ENCODE measurements around the gene LCN10.

The LCN10 gene

DNA sequence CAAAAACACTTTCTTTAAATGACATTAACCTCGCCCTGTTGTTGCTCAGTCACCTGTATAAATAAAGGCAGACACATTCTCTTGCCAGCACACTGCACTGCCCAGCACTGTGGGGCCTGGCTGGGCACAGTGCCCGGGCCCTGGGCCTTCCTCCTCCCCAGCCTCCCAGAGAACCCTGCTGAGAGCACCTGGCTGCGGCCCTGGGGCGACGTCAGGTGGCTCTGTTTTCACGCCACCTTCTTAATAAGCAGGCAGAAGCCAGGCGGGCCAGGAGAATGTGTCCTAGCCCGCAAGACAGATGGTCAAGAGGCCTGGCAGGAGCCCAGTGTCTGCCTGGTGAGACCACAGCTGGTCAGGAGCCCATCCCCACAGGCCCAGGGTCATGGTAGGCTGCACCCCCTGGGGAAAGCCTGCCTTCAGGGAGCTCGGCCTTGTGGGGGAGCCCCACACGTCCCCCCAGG lies 47.3 kb downstream of the LCN10 start:
- TF ChIP-seq, protein P1, sequence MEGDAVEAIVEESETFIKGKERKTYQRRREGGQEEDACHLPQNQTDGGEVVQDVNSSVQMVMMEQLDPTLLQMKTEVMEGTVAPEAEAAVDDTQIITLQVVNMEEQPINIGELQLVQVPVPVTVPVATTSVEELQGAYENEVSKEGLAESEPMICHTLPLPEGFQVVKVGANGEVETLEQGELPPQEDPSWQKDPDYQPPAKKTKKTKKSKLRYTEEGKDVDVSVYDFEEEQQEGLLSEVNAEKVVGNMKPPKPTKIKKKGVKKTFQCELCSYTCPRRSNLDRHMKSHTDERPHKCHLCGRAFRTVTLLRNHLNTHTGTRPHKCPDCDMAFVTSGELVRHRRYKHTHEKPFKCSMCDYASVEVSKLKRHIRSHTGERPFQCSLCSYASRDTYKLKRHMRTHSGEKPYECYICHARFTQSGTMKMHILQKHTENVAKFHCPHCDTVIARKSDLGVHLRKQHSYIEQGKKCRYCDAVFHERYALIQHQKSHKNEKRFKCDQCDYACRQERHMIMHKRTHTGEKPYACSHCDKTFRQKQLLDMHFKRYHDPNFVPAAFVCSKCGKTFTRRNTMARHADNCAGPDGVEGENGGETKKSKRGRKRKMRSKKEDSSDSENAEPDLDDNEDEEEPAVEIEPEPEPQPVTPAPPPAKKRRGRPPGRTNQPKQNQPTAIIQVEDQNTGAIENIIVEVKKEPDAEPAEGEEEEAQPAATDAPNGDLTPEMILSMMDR (IDR thresholded peaks at IDR 0.05; ENCODE audit: low read depth, low read length) = no peak
- H3K4me3 ChIP-seq (replicated peaks in 1 of 2; ENCODE audit: low read depth in 2 of 2, low read length in 2 of 2) = no peak overlapping the region
- no peak for DNase-seq (ENCODE audit: low read depth in 2 of 2)

- H3K4me3 ChIP-seq (replicated peaks in 1 of 2; ENCODE audit: low read depth in 2 of 2, low read length in 2 of 2) = no peak overlapping the region
- no peak for DNase-seq (ENCODE audit: low read depth in 2 of 2)
- TF ChIP-seq, protein P1 (IDR thresholded peaks at IDR 0.05; ENCODE audit: low read depth, low read length) = no peak
Observed at GRCh38 chr9:136694872-136695247, 47.9 kb downstream of the LCN10 start.

- H3K4me3 ChIP-seq (replicated peaks in 1 of 2; ENCODE audit: low read depth in 2 of 2, low read length in 2 of 2) = no peak overlapping the region
- TF ChIP-seq, protein P1 (IDR thresholded peaks at IDR 0.05; ENCODE audit: low read depth, low read length) = peak; percentile 89
- peak; percentile 52 to 56 for DNase-seq (ENCODE audit: low read depth in 2 of 2)
Observed at GRCh38 chr9:136694163-136694871, 48.4 kb downstream of the LCN10 start.

DNA sequence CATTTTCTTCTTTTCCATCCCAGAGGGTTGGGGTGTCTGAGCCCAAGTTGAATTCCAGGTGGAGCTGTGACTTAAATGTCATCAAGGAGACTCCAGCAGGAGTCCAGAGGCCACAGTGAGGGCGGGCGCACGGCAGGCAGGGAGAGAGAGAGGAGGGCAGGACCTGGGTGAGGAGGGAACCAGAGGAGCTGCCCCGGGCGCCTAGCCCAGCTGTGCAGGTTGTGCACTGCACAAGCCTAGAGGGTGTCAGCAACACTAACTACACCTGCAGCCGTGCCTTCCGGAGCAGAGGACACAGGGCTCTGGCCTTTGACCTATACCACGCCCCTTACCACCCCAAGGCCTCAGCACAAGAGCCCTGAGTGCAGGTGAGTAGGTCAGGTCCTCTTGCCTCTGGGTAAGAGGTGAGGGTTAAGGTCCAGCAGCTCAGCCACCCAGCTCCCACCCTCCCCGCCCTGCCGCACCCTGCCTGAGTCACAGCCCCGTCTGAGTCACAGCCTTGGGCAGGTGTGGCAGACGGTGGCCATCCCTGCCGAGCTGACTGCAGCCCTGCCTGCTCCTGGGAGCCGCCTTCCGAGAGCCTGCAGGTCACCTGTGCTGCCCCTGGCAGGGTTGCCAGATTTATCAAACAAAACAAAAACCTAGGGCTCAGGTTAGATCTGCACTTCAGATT lies 49.1 kb downstream of the LCN10 start:
- DNase-seq (ENCODE audit: low read depth in 2 of 2) = peak in 1 of 2 donors; percentile 52
- no peak overlapping the region for H3K4me3 ChIP-seq (replicated peaks in 1 of 2; ENCODE audit: low read depth in 2 of 2, low read length in 2 of 2)
- TF ChIP-seq, protein P1 (IDR thresholded peaks at IDR 0.05; ENCODE audit: low read depth, low read length) = no peak

DNA sequence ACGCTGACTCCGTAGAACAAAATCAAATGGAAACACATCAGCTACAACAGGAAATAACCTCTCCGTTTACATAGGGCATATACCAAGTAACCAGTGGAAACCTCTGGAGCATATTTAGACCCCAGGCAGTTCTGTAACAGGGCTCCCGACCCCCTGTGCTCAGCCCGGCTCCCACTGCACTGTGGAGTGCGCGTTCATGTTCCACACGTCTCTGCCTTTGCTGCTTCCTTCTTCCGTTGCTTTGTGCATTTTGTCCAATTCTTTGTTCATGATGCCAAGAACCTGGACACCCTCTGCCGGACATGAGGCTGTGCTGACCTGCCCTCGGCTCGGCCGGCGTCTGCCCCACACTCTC lies 49.6 kb downstream of the LCN10 start:
- no peak overlapping the region for H3K4me3 ChIP-seq (replicated peaks in 1 of 2; ENCODE audit: low read depth in 2 of 2, low read length in 2 of 2)
- TF ChIP-seq, protein P1 (IDR thresholded peaks at IDR 0.05; ENCODE audit: low read depth, low read length) = no peak
- DNase-seq (ENCODE audit: low read depth in 2 of 2) = no peak

DNA sequence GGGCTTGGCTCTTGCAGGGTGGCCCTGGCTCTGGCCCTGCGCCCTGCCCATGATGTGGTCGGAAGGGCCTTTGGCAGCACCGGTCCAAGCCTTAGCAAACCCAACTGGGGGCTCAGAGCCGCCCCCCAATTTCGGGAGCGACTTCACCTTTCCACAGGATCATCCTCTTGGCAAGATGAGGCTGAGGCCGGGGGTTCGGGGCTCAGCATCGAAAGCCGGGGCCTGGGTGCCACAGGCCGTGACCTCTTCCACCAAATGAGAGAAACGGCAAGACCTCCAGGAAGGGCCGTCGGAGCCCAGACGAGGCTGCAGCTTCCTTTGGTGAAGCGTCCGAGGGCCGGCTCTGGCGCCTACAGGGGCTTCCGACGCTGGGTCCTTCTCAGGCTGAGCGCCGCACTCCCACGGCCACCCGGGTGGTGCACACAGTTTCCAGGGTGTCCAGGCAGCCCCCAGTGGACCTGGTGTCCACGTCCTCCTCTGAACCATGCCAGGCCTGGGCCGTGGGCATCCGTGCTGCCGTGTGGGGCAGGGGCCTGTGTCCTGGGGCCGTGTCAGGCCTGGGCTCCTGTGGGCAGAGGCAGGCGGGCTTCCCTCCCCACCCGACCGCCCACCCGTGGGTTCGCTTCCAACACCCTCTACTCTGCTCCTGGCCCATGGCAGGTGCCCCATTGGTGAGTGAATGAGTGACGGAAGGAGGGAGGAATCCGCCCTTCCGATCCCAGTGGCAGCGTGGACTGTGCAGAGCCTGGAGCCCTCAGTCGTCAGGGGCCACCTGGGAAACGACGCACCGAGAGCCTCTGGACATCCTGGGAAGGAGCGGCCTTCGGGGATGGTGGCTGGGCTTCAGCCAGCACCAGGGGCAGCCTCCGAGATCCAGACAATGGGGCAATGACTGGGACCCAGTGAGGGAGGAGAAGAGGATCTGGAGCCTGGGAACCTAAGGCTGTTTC lies 50.3 kb downstream of the LCN10 start:
- H3K4me3 ChIP-seq (replicated peaks in 1 of 2; ENCODE audit: low read depth in 2 of 2, low read length in 2 of 2) = no peak overlapping the region
- TF ChIP-seq, protein P1 (IDR thresholded peaks at IDR 0.05; ENCODE audit: low read depth, low read length) = no peak
- DNase-seq (ENCODE audit: low read depth in 2 of 2) = no peak

All from cardiac fibroblast (primary cell).